HEK293 (cell line): ENCODE data around the gene LMTK2.

ENCODE experiments used
- CTCF ChIP-seq: fragments of 450-650 bp; formaldehyde crosslinking; IDR thresholded peaks from 2 replicates; pipeline ENCODE4 v1.5.1; 2016; ENCODE audit warnings: missing biosample characterization, missing genetic modification characterization
- ZNF704 ChIP-seq: fragments of 450-650 bp; formaldehyde crosslinking; IDR thresholded peaks from 2 replicates; pipeline ENCODE4 v1.5.1; 2016; ENCODE audit warnings: missing biosample characterization, missing genetic modification characterization

- TF ChIP-seq ZNF704 (tag by site-specific recombination): no peak
- TF ChIP-seq CTCF (tag by site-specific recombination): no peak
These were observed 41.9 kb downstream of the LMTK2 start for GRCh38 chr7:98148607-98149006.
